NCI-H146 (cell line): ENCODE results near the gene UTS2B.
A peak's percentile ranks its signal among the peaks of the same experiment; 100 is the strongest.
"Not testable (repeated sequence)": the region's sequence is repeated elsewhere in the genome, so short reads cannot be mapped to it uniquely, and the experiment has no call there.

ENCODE experiments used
- DNase-seq: peaks from one replicate; lab custom pipeline; 2025; lab: John Stamatoyannopoulos, UW

The UTS2B gene

GRCh38 chr3:191280111-191280510 lies 50.2 kb downstream of the UTS2B start:
- no peak for DNase-seq

GRCh38 chr3:191275751-191276150 lies 54.6 kb downstream of the UTS2B start:
- DNase-seq, result no peak

GRCh38 chr3:191275244-191275643 lies 55.1 kb downstream of the UTS2B start:
- DNase-seq, result not testable (repeated sequence)

- no peak for DNase-seq
Observed at GRCh38 chr3:191269289-191270085, 60.8 kb downstream of the UTS2B start.

- DNase-seq, result no peak
Observed at GRCh38 chr3:191268737-191269136, 61.6 kb downstream of the UTS2B start.

GRCh38 chr3:191263850-191264249 lies 66.5 kb downstream of the UTS2B start:
- DNase-seq, result no peak

GRCh38 chr3:191263365-191263764 lies 67.0 kb downstream of the UTS2B start:
- no peak for DNase-seq

GRCh38 chr3:191262650-191263049 lies 67.7 kb downstream of the UTS2B start:
- DNase-seq, result no peak

- no peak for DNase-seq
Observed at GRCh38 chr3:191261304-191261638, 69.1 kb downstream of the UTS2B start.

- DNase-seq, result no peak
Observed at GRCh38 chr3:191260431-191261303, 69.7 kb downstream of the UTS2B start.

GRCh38 chr3:191259486-191259885 lies 70.8 kb downstream of the UTS2B start:
- DNase-seq, result no peak

- peak; percentile 96 for DNase-seq
Observed at GRCh38 chr3:191257286-191257685, 73.0 kb downstream of the UTS2B start.

GRCh38 chr3:191256405-191256804 lies 73.9 kb downstream of the UTS2B start:
- no peak for DNase-seq

GRCh38 chr3:191255156-191255555 lies 75.2 kb downstream of the UTS2B start:
- DNase-seq, result no peak

- no peak for DNase-seq
Observed at GRCh38 chr3:191254098-191254873, 76.0 kb downstream of the UTS2B start.

GRCh38 chr3:191253089-191253799 lies 77.1 kb downstream of the UTS2B start:
- DNase-seq, result no peak

GRCh38 chr3:191246630-191247029 lies 83.7 kb downstream of the UTS2B start:
- DNase-seq, result no peak

- DNase-seq, result not testable (repeated sequence)
Observed at GRCh38 chr3:191246034-191246433, 84.3 kb downstream of the UTS2B start.

- DNase-seq, result no peak
Observed at GRCh38 chr3:191244242-191244867, 86.0 kb downstream of the UTS2B start.

- DNase-seq, result no peak
Observed at GRCh38 chr3:191240486-191240885, 89.8 kb downstream of the UTS2B start.

GRCh38 chr3:191239407-191240031 lies 90.8 kb downstream of the UTS2B start:
- DNase-seq, result no peak
